Activated naive CD8-positive, alpha-beta T cell (primary cell): ENCODE data around the gene ZNF496.
"Not testable (repeated sequence)": the region's sequence is repeated elsewhere in the genome, so short reads cannot be mapped to it uniquely, and the experiment has no call there.

Experiments used
- H3K27ac Mint-ChIP-seq: one replicate; pipeline ENCODE4 v1.8.0; 2021; ENCODE audit warnings: mixed read lengths
- H3K27me3 Mint-ChIP-seq: one replicate; pipeline ENCODE4 v1.8.0; 2021; ENCODE audit warnings: mixed read lengths
- H3K36me3 Mint-ChIP-seq: one replicate; pipeline ENCODE4 v1.8.0; 2021; ENCODE audit warnings: mixed read lengths
- H3K4me1 Mint-ChIP-seq: one replicate; pipeline ENCODE4 v1.8.0; 2021; ENCODE audit warnings: low read depth, mixed read lengths
- H3K4me3 Mint-ChIP-seq: one replicate; pipeline ENCODE4 v1.8.0; 2021; ENCODE audit warnings: mild to moderate bottlenecking, mixed read lengths
- H3K9me3 Mint-ChIP-seq: one replicate; pipeline ENCODE4 v1.8.0; 2021; ENCODE audit warnings: low read depth, mixed read lengths

The ZNF496 gene

DNA sequence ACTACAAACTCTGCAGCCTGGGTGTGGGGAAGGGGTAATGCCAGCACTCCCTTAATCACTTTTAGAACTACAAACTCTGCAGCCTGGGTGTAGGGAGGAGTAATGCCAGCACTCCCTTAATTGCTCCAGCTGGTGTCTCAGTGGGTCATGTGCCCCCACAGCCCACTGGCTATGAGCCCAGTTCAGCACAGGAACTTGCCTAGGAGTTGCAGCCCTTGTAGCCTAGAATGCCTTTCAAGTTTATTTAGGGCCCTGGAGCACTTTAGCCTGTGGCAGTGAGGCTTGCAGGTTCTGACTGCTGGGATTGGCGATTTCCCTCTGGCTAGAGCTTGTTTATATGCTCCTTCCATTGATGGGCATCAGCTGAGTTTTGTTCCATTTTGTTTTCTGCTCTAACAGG is 58.7 kb downstream of the ZNF496 start:
- Mint-ChIP-seq H3K27ac (no peak overlapping the region), H3K36me3 (peaks cover 7% of the 10 kb centered on the region), H3K9me3 (peaks cover 13% of the 10 kb centered on the region), H3K27me3 (no peaks in the 10 kb centered on the region), H3K4me3 (no peak overlapping the region), H3K4me1 (no peaks in the 10 kb centered on the region)

DNA sequence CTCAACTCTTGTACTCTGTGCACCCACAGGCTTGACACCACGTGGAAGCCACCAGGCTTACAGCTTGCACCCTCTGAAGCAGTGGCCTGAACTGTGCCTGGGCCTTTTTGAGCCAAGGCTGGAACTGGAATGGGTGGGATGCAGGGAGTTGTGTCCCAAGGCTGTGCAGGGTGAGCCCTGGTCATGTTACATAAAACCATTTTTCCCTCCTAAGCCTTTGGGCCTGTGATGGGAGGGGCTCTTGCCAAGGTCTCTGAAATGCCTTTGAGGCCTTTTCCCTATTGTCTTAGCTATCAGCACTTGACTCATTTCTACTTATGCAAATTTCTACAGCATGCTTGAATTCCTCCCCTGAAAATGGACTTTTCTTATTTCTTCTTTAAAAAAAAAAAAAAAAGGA is 61.7 kb downstream of the ZNF496 start:
- H3K36me3 Mint-ChIP-seq = peaks cover 7% of the 10 kb centered on the region
- no peaks in the 10 kb centered on the region for H3K27me3 Mint-ChIP-seq
- H3K27ac Mint-ChIP-seq = no peak overlapping the region
- no peaks in the 10 kb centered on the region for H3K4me1 Mint-ChIP-seq
- peaks cover 18% of the 10 kb centered on the region for H3K9me3 Mint-ChIP-seq
- H3K4me3 Mint-ChIP-seq = no peak overlapping the region

DNA sequence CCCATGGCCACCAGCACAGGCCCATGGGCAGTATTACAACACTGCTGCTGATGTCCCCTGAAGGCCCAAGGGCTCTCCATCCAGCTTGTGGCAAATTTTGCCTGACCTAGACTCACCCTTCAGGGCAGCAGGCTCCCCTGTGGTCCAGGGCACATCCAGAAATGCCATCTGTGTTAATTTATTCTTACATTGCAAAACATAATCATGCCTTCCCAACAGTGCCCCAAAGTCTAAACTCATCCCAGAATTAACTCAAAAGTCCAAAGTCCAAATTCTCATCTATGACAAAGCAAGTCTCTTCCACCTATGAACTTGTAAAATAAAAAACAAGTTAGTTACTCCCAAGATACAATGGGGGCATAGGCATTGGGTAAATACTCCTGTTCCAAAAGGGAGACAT is 62.5 kb downstream of the ZNF496 start:
- Mint-ChIP-seq H3K27ac (no peak overlapping the region), H3K4me1 (no peaks in the 10 kb centered on the region), H3K9me3 (peaks cover 22% of the 10 kb centered on the region), H3K27me3 (no peaks in the 10 kb centered on the region), H3K4me3 (no peak overlapping the region), H3K36me3 (peaks cover 9% of the 10 kb centered on the region)

- Mint-ChIP-seq H3K4me1 (no peaks in the 10 kb centered on the region), H3K9me3 (peaks cover 22% of the 10 kb centered on the region), H3K27me3 (no peaks in the 10 kb centered on the region), H3K36me3 (peaks cover 9% of the 10 kb centered on the region), H3K4me3 (no peak overlapping the region), H3K27ac (no peak overlapping the region)
Measured at GRCh38 chr1:247268390-247269045, 63.1 kb downstream of the ZNF496 start.

GRCh38 chr1:247266053-247266452 is 65.6 kb downstream of the ZNF496 start:
- Mint-ChIP-seq H3K4me3 (no peak overlapping the region), H3K4me1 (no peaks in the 10 kb centered on the region), H3K36me3 (peaks cover 2% of the 10 kb centered on the region), H3K27me3 (no peaks in the 10 kb centered on the region), H3K27ac (no peak overlapping the region), H3K9me3 (peaks cover 20% of the 10 kb centered on the region)

DNA sequence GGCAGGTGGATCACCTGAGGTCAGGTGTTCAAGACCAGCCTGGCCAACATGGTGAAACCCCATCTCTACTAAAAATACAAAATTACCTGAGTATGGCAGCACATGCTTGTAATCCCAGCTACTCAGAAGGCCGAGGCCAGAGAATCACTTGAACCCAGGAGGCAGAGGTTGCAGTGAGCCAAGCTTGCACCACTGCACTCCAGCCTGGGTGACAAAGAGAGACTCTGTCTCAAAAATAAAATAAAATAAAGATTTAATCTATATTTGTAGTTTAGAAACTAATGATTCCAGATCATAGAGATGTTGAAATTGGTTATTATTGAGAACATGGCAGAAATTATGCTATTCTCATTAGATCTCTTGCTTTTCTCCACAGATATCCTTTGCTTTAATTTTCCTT is 75.9 kb downstream of the ZNF496 start, which contains the start of gene VN1R5:
Gene VN1R5 (plus strand): TSS at position 301 of the 400 bp plus-strand sequence.
- H3K9me3 Mint-ChIP-seq = peaks cover 13% of the 10 kb centered on the region
- not testable (repeated sequence) for H3K4me1 Mint-ChIP-seq, H3K4me3 Mint-ChIP-seq, H3K27ac Mint-ChIP-seq, H3K27me3 Mint-ChIP-seq
- peaks cover 12% of the 10 kb centered on the region for H3K36me3 Mint-ChIP-seq

DNA sequence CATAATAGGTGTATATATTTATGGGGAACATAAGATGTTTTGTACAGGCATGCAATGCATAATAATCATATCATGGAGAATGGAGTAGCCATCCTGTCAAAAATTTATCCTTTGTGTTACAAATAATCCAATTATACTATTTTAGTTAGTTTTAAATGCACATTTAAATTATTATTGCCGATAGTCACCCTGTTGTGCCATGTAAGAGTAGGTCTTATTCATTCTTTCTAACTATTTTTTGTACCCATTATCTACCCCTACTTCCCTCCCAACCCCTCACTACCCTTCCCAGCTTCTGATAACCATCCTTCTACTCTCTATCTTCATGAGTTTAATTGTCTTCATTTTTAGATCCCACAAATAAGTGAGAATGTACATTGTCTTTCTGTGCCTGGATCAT is 84.1 kb downstream of the ZNF496 start:
- peaks cover 3% of the 10 kb centered on the region for H3K27me3 Mint-ChIP-seq
- H3K4me1 Mint-ChIP-seq = no peaks in the 10 kb centered on the region
- peaks cover 32% of the 10 kb centered on the region for H3K9me3 Mint-ChIP-seq
- H3K4me3 Mint-ChIP-seq = no peak overlapping the region
- H3K36me3 Mint-ChIP-seq = peaks cover 17% of the 10 kb centered on the region
- no peak overlapping the region for H3K27ac Mint-ChIP-seq
